HG02943 (cell line): Measurements from ENCODE around the gene LRRC27.

Source experiments
- ATAC-seq: cut with Tn5 transposase; IDR thresholded peaks from one replicate; pipeline ENCODE4 v1.9.1; 2021; ENCODE audit warnings: mild to moderate bottlenecking, low read depth, moderate library complexity; ENCODE audit not compliant: unreplicated experiment

LRRC27 gene

DNA sequence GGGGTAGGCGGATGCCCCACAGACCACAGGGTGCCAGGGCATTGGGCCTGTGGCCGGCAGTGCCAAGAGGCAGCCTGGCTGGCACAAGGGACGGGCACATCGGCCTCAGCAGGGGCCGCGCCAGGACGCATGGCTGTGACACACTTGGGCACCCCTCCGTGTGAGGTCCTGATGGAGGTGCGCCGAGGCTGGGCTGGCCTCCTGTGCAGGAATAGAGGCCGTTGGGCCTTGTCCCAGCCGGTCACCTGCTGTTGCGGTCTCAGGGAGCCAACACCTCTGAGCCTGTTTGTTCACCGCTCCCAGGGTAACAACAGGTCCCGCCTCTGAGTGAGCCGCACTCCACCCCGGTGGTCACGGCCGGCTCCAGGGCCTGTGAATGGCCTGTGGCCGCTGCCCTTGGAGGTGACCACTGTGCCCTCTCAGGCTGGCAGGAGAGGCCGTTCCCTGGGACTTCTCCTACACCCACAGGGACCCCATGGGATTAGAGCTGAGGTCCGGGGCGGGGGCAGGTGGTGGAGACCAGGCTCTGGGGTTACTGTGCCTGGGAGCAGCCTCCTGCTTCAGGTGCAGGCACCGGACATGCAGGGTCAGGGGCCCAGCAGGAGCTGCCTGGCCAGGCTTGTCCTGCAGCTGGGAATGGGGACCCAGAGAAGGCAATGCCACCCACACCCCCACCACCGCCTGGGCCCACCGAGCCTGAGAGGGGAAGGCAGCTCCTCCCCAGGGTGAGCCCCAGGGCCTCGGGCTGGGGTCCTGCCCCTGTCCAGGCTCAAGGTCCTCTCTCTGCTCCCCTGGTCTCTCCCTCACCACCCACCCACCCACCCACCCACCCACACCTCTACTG, 77.1 kb downstream of the LRRC27 start:
- ATAC-seq: no peak

DNA sequence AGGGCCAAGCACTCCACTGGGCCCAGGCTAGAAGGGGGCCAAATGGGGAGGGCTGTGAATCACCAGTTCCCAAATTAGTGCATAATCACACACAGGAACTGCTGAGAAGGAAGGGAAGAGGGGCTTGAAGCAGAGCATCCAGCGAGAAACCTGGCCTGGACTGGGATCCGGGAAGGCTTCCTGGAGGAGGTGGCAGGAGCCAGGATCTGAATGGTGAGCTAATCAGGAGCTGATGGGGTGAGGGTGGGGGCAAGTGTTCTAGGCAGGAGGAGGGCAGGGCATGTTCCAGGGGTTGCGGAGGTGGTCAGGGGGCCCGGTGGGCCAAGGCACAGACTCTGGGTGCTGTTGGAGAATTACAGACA, 77.7 kb downstream of the LRRC27 start:
- no peak for ATAC-seq

DNA sequence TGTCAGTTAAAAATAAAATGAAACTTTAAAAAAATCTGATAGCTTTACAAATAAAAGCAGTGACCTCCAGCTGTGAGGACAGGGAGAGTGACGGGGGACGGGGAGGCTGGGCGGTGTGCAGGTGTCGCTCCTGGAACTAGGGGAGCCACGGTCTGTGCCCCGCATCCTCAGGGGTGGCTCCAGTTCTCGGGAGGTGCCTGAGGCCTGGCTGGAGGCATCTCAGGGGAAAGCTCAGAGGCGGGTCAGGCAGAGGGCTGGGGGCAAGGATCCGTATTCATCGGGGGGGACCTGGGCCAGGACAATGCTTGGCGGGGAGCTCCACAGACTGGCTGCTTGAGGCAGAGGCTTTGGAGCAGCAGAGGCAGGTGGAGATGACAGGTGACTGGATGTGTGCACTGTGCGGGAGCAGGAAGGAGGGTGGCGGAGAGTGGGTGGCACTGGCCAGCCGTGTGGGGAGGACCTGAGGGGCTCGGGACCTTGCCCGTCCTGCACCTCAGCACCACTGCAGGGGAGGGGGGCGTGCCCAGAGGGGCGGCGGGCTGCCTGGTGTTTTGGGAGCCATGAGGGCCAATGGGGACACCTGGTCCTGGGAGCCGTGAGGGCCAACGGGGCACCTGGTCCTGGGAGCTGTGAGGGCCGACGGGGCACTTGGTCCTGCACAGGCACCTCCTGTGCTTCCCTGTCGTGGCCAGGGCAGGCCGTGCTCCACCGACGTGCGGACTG, 78.2 kb downstream of the LRRC27 start:
- no peak for ATAC-seq

DNA sequence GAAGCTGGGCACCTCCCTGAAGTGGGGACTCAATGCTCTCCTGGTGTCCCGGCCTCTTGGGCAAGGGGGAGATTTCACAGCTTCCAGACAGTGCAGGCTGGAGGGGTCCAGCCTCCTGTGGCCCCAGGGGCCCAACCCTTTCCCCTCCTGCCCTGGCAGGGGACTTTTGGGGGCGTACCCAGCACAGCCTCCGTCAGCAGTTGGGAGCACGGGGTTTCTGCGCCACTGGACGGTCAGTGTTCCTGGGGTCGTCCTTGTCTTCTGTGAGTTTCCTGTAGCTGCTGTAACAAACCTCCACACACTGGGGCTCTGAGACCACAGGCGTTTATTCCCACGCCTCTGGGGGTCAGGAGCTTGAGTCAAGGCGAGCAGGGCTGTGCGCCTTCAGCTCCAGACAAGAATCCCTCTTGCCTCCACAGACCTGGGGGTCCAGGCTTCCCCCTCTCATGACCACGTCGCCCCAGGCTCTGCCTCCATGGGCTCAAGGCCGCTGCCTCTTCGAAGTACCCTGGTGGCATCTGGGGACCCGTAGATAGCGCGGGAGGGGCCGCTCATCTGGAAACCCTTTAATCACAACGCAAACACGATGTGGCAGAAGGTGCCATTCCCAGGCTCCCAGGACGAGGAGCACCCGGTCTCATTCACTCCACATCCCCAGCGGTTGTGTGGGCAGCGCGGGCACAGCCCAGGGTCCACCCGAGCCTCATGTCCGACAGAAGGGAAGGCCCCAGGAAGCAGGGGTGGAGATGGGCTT, 79.0 kb downstream of the LRRC27 start:
- no peak for ATAC-seq

DNA sequence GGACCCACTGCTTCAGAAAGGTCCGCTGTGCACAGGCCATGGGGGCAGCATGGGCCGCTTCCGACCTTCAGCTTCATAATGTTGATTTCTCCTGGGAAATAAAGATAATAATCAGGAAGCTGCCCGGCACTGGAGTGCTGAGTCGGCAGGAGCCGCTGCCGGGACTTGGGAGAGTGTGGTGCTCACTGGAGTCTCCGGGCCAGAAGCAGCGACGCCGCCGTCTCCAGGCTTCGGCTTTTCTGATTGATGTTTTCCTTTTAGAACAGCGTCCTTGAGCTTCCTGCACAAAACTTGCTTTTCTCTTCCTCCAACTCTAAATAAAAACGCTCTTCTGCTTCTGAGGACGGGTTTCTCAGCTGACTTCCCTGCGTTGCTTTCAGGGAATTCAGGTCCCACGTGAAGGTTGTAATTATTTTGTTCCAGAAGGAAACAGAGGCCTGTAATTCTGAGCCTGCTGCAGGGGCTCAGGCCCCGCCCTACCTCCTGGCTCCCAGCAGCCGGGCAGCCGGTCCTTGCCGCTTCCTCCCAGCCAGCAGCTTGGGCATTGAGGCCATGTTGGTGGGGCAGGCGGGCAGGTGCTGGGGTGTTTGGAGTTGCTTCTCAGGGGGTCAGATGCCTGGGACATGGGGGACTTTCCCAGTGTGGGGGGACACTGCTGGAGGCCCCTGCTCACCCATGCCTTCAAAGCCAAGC, 79.7 kb downstream of the LRRC27 start:
- no peak for ATAC-seq

DNA sequence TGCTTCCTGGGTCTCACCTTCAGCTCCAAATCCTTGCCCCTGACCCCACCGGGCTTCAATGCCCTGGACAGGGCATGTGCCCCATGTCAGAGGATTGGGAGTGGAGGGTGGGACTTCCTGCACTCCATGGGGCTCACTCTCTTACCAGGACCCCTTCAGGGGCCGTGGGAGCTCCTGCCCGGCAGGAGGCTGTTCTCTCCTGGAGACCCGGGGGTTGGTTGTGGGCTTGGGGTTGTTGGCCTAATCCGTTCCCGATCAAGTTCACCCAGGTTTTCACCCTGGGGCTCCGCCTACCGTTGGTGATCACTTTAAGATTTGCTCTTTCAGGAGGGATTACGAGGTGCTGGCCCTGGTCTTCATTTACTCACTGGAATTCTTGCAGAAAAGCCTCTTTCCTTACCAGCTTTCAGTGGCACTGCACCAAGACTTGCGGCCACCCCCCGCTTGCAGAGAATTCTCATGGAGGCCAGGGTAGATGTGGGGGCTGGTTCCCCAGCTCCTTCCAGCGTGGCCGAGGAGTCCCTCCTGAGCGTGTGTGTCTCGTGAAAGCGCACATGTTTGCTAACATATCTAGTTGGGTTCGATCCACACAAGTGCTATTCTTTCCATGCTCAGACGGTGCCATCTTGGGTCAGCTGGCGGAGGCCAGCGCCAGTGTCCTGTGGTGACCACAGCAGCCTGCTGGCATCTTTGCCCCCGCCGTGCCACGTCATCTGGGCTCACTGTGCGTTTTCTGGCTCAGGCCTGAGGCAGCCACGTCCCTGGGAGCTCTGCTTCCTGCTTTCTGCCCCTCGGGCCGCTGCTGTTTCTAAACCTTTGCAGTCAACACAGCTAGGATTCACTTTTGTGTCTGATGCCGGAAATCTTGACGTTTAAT, 80.6 kb downstream of the LRRC27 start:
- no peak for ATAC-seq

DNA sequence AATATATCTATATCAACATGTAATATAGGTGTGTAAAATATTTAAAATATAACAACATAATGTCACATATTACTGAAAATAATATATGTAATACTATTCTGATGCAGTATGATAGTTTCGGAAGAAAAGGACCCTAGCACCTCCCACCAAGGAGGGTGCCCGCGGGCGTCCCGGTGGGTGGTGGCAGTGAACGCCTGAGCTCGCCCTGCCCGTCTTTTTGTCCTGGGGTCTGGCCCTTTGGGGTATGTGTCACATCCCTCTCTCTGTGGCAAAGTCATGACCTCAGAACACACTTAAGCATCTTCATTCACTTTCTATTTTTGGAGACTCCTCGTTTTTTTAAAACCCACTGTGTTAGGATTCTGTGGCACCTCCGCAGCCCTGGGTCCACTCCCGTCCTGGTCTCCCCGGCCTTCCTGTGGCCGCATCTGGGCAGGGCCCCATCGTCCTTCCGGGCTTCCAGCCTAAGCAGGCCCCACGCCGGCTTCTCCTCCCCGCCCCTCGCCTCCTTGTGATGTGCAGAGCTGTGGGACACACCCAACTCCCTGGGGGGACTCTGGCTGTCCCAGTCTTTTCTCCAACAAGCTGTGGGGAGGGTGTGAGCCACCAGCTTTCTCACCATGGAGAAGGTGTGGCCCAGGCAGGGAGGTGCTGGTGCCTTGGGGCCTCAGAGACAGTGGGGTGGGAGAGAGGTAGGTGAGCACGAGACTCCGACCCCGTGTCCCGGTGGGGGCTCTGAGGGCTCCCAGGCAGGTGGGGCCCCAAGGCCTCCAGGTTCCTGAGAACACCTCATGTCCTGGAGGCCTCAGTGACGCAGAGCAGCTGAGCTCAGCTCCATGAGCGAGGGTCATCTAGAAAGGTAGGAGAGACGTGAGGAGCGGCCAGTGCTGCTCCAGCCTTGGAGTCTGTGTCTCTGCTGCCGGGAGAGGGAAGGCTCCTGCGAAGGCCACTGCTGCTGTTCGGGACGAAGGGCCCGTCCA, 81.5 kb downstream of the LRRC27 start:
- ATAC-seq: no peak

DNA sequence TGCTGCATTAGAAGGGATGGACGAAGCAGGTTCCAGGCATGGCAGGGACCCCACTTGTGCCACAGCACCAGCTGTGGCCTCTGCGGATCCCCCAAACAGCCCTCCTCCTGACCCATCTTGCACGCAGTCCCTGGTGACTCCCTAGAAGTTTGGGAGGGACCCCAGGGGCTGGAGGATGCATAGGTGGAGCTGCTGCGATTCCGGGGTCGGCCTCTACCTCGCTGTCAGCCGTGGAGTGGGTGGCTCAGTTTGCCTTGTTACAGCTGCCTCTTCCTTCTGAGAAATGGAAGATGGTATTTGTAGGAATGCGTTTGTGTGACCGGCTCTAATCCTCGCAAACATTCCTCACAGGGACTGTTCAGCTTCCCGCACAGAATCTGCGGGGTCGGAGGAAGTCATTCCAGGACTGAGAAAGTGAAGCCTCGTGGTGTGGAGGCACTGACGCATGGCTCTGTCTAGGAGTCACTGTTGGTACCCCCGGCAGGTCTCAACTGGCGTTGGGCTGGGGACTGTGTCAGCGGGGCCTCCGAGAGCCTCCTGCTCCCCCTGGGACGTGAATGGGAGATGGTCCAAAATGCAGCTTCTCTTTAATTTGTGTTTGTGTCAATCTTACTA, 82.5 kb downstream of the LRRC27 start:
- ATAC-seq: no peak

DNA sequence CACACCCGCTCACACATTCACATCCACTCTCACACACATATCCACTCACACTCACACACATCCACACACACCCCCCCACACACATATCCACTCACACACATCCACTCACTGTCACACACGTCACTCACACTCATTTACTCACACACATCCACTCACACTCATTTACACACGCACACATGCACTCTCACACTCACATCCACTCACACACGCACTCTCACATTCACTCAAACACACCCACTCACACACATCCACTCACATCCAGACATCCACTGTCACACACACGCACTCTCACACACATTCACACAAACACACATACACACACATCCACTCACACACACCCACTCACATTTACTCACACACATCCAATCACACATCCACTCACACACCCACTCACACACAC, 83.3 kb downstream of the LRRC27 start:
- ATAC-seq: no peak

DNA sequence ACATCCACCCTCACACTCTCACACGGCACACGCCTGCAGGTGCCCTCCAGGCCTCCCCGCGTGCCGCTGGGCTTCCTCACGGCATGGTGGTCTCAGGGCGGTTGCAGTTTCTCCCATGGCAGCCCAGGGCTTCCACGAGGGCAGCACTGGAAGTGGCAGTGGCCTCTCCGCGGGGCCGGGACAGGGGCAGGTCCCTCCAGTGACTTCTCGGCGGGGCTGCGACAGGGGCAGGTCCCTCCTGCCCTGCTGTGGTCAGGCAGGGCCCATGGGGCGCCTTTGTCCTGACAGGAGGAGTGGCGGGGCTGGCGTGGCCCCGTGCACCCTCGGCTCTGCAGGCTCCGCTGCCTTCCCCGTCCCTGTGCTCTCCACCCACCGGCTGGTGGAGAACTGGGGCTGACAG, 84.0 kb downstream of the LRRC27 start:
- no peak for ATAC-seq

DNA sequence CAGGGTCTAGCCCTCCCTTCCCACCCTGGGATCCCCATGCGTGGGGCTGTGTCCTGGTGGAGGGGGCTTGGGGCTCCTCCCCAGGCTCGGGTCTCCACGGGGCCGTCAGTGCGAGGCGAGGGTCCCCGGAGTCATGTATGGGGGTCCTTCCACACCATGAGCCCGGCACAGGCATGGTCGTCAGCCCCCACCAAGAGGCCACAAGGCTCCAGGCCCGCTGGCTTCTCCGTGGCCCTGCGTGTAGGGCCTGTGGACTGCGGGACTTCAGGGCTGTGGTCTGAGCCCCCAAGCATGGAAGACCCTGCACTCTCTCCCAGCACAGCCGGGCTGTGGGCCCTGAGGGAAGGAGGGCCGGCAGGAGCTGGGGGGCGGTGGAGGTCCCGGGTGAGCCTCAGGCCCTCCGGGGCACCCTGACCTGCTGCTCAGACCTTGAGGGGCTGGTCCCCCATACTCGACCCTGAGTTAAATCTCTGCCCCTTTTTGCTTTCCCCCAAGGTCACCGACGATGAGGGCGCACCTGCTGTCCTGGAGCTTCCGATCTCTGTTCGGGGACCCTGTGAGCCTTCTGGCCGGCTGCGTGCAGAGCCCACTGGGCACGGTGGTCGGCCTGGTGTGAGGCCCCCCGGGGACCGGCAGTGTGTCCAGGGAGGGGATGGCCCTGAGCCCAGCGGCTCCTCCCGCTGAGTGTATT, 84.7 kb downstream of the LRRC27 start:
- ATAC-seq: no peak

DNA sequence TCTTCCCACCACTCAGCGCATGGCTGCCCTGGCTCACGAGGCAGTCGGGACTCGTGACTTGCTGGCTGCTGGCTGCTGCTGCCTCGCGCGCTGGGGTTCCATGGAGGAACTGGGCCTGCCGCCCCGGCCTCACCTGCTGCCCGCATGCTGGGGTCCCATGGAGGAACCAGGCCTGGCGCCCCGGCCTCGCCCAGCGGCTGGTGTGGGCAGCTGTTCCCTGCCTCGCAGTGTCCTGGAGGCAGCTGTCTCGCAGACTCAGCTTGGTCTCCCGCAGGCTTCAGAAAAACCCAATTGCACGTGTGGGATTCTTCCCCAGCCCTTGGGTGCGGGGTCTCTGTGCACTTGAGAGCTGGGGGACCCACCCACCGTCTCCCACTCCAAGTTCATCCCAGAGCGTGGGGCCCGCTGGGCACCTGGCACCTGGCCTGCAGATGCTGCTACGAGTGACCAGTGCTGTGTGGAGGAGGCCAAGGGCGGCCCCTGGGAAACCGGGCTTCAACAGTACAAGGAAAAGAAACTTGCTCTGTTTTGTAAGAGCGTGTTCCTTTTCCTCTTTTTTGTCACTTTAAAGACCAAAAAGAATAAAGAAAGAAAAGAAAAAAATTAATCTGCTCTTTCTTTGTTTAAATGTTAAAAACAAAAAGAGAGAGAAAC, 85.4 kb downstream of the LRRC27 start:
- ATAC-seq: no peak

DNA sequence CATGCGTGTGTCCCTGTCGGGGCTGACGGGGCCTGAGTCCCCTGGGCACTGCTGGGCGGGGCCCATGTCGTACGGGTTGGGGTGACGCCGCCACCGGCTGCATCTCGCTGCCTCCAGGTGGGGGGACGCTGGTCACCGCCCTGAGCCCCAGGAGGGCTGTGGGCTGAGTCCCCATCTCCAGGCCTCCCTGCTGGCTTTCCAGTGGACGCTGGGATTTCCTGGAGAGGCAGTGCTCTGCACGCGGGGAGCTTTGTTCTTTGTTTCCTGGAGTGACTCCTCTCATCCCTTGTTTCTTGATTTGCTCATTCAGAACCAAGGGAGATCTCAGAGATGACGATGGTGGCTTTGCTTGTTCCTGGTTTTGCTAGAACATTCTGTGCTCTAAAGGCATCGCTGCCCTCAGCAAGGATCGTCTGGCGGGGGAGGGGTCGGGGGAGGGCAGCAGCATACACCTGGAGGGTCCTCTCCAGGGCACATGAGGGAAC, 86.0 kb downstream of the LRRC27 start:
- ATAC-seq: no peak

DNA sequence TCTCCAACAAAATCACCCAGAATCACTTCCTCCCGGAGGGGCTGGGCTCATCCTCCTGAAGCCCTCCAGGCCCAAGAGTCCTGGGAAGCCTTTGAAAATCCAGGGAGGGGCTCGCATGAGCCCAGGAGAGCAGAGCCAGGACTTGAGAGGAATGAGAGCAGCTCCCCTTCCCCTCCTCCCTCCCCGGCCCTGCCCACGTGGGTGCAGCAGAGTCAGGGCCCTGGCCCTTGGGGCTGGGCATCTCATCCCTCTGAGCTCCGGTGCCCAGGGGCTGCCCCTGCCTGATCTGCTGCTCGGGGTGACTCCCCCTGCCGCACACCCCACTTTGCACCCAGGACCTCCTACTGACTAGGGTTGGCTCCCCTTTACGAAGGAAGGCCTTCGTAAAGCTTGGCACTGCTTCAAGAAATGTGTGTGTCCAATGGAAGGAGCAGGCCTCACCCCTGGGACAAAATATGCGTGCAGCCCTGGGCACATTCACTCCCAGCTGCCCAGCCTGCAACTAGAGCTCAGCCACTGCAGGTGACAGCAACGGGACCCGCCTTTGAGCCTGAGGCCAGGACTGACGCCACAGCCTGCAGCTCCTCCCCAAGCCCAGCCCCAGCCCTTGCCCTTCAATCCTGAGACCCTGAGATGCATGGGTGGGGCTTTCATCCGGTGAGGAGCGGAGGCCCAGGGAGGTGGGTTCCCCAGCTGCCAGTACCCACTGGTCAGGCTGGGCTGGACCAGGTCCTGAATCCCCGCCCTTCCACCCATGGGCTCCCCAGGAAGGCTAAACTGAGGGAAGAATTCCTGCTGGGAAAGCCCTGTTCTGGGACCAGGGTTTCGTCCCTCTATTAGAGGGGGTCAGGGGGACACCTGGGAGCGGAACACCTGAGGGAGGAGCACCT, 86.8 kb downstream of the LRRC27 start:
- no peak for ATAC-seq

DNA sequence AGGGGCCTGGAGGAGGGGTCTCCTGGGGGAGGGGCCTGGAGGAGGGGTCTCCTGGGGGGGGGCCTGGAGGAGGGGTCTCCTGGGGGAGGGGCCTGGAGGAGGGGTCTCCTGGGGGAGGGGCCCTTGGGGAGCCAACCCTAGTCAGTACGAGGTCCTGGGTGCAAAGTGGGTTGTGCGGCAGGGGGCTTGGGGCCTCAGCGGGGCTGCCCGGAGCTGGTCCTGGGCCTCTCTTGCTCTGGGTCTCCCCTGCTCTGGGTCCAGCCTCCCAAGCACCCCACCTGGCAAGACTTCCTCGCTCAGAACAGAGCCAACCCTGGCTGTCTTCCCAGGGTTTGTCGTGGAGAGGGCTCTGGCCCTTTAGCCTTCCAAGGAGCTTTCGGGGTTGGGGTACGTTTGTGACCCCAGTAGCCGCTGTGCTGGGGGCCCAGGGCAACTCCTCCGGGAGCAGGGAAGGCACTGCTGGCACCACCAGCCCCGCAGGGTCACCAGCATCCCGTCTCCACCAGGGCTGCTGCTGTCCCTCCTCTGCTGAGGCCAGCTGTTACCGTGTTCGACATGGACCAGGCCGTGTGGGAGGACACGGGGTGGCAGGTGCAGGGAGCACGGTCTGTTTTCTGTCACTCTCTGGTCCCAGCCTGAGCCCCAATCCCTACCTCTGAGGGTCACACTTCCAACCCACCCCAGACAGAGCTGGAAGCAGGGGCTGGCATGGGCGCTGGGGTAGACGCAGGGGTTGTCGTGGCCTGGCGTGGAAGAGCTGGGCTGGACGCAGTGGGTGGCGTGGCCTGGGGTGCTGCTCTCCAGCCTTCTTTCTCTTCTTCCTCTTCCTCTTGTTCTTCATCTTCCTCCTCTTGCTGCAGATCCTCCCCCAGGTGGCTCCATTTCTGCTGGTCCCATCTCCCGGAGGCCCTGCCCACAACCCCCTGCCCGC, 87.8 kb downstream of the LRRC27 start:
- ATAC-seq: no peak
